ENCODE results near the gene THG1L.

DNA sequence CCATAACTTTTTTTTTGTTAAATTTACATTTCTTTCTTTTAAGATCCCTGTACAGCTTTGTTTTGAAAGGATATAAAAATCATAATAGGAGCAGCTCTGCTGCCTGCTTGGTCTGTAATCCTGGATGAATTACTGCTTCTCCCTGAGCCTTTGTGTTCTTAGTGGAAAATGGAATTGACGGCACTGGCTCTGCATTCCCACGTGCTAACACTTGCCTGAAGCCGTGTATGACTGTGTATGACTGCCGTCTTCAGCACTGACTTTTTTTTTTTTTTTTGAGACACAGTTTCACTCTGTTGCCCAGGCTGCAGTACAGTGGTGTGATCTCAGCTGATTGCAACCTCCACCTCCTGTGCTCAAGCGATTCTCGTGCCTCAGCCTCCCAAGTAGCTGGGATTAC lies 4.8 kb downstream of the THG1L start:
- TF ChIP-seq, protein P1, sequence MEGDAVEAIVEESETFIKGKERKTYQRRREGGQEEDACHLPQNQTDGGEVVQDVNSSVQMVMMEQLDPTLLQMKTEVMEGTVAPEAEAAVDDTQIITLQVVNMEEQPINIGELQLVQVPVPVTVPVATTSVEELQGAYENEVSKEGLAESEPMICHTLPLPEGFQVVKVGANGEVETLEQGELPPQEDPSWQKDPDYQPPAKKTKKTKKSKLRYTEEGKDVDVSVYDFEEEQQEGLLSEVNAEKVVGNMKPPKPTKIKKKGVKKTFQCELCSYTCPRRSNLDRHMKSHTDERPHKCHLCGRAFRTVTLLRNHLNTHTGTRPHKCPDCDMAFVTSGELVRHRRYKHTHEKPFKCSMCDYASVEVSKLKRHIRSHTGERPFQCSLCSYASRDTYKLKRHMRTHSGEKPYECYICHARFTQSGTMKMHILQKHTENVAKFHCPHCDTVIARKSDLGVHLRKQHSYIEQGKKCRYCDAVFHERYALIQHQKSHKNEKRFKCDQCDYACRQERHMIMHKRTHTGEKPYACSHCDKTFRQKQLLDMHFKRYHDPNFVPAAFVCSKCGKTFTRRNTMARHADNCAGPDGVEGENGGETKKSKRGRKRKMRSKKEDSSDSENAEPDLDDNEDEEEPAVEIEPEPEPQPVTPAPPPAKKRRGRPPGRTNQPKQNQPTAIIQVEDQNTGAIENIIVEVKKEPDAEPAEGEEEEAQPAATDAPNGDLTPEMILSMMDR (IDR thresholded peaks at IDR 0.05) = no peak
- TF ChIP-seq POLR2A (IDR thresholded peaks at IDR 0.05) = no peak

Data from heart left ventricle (tissue), 13 donors.